BLaER1 (cell line): Measurements from ENCODE around the gene PRKN.

Source experiments
- H3K27ac ChIP-seq: shearing (Covaris generic); formaldehyde crosslinking; 2 replicates; pipeline ENCODE4 v1.8.1; 2022
- H3K27me3 ChIP-seq: shearing (Covaris generic); formaldehyde crosslinking; 2 replicates; pipeline ENCODE4 v1.8.1; 2022
- H3K36me3 ChIP-seq: shearing (Covaris generic); formaldehyde crosslinking; 2 replicates; pipeline ENCODE4 v1.8.1; 2022
- H3K4me1 ChIP-seq: shearing (Covaris generic); formaldehyde crosslinking; 2 replicates; pipeline ENCODE4 v1.8.1; 2022
- H3K4me2 ChIP-seq: shearing (Covaris generic); formaldehyde crosslinking; 2 replicates; pipeline ENCODE4 v1.8.1; 2022
- H3K4me3 ChIP-seq: shearing (Covaris generic); formaldehyde crosslinking; 2 replicates; pipeline ENCODE4 v1.8.1; 2022
- H3K9ac ChIP-seq: shearing (Covaris generic); formaldehyde crosslinking; 2 replicates; pipeline ENCODE4 v1.8.1; 2022
- H3K9me3 ChIP-seq: shearing (Covaris generic); formaldehyde crosslinking; 2 replicates; pipeline ENCODE4 v1.8.1; 2022
- H4K20me1 ChIP-seq: shearing (Covaris generic); formaldehyde crosslinking; 2 replicates; pipeline ENCODE4 v1.8.1; 2022
- Cebpa-rat ChIP-seq: shearing (Covaris generic); IDR thresholded peaks from 2 replicates; pipeline ENCODE4 v1.8.1; 2022

PRKN gene

DNA sequence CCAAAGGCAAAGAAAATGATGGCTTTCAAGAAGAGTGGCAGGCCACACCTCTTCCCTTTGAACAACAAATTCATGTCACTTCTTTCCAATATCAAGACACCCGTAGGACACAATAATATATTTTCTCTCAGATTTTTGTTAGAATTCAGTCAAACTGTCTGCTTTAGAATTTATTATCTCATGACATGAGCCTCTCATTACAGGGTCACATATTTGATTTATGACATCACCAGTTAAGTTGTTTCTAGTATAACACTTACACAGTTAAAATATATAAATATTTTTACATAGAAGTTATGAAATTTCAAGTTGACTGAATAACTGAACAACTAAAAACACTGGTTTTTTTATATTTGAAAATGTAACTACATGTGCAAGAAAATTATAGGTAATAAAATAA, 1133.2 kb downstream of the PRKN start:
- no peak for TF ChIP-seq Cebpa-rat

DNA sequence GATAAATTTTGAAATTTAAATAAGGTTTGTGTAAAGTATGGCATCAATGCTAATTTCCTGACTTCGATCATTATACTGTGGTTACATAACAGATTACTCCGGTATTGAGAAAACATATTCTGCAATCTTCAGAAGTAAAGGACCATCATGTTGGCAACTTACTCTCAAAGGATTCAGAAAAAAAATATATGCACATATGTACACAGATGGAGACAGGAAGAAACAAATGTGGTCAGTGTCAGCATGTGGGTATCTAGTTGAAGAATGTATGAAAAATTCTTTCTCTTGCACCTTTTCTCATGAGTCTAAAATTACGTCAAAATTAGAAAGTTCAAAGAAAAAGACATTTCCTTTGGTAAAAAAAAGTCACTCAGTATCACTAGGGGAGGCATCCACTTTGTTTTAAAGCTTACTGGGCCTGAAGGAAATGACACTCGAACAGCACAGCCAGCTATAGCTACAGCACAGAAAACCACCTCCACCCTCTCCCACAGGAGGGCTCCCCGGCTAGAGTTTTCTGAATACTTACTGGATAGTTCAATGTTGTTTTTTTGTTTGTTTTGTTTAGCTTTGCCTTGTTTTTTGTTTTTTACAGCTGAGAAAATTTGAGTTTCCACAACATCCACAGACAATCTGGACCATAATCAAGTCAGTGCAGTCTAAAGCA, 1136.5 kb downstream of the PRKN start:
- Histone ChIP-seq H3K4me3 (no peak overlapping the region), H3K4me1 (no peaks in the 10 kb centered on the region), H3K9me3 (no peaks in the 10 kb centered on the region), H4K20me1 (no peaks in the 10 kb centered on the region), H3K36me3 (no peaks in the 10 kb centered on the region), H3K4me2 (no peak overlapping the region), H3K27me3 (no peaks in the 10 kb centered on the region), H3K27ac (no peak overlapping the region), H3K9ac (no peak overlapping the region)
- no peak for TF ChIP-seq Cebpa-rat

More for the DNA sequence above, 1133.2 kb downstream of the PRKN start:
- Histone ChIP-seq H3K4me1 (no peaks in the 10 kb centered on the region), H4K20me1 (no peaks in the 10 kb centered on the region), H3K9ac (no peak overlapping the region), H3K4me3 (no peak overlapping the region), H3K27ac (no peak overlapping the region), H3K9me3 (no peaks in the 10 kb centered on the region), H3K36me3 (no peaks in the 10 kb centered on the region), H3K4me2 (no peak overlapping the region), H3K27me3 (no peaks in the 10 kb centered on the region)

DNA sequence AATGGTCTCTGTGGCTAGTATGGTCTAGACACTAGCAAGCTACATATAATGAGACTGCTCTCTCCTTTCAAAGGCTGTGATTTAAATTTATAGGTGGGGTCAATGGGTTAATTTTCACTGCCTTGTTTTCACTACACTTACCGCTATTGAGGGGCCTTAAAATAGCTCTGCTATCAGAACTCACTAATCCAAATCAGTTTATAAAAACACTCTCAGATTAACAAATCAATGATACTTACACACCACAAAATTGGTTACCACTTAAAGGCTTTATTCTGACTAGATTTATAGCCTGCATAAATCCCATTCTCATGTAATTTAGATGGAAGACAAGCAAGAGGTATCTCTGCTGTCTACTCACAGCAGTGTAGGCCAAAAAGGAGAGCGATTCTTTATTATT, 1140.7 kb downstream of the PRKN start:
- Histone ChIP-seq H3K9ac (no peak overlapping the region), H3K4me1 (no peaks in the 10 kb centered on the region), H4K20me1 (no peaks in the 10 kb centered on the region), H3K4me2 (no peak overlapping the region), H3K36me3 (no peaks in the 10 kb centered on the region), H3K9me3 (no peaks in the 10 kb centered on the region), H3K4me3 (no peak overlapping the region), H3K27me3 (no peaks in the 10 kb centered on the region), H3K27ac (no peak overlapping the region)
- no peak for TF ChIP-seq Cebpa-rat

DNA sequence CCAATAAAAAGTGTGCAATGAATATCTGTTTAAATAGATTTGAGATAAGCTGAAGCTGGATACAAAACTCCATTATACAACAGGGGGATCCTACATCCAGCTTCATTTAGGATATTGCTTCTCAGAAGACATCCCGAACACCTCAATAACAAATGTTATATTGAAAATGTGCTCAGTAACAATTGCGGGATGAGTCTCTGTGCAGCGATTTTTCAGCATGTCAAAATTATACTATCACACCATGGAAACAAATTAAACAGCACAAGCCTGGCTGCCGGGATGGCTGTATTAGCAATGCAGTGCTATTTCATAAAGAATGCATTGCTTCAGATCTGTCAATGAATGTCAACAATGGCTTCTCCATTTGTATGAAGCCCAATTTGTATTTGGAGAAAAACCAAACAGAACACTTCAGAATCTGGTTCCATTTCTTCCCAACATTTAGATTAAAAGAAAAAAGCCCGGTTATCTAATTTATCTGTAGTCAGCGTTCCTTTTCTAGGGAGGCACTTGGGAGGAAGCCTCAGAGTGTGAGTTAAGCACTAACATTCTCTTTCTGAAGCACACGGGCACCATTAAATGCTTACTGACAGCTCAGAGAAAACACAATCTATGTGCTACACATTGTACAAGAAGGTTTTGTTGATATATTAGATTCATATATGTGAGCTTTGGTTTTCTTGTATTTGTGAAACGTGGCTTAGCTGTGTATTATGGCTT, 1142.8 kb downstream of the PRKN start:
- Histone ChIP-seq H3K4me2 (no peak overlapping the region), H3K9me3 (no peaks in the 10 kb centered on the region), H3K27me3 (no peaks in the 10 kb centered on the region), H3K4me3 (no peak overlapping the region), H3K27ac (no peak overlapping the region), H3K4me1 (no peaks in the 10 kb centered on the region), H4K20me1 (no peaks in the 10 kb centered on the region), H3K36me3 (no peaks in the 10 kb centered on the region), H3K9ac (no peak overlapping the region)
- no peak for TF ChIP-seq Cebpa-rat

DNA sequence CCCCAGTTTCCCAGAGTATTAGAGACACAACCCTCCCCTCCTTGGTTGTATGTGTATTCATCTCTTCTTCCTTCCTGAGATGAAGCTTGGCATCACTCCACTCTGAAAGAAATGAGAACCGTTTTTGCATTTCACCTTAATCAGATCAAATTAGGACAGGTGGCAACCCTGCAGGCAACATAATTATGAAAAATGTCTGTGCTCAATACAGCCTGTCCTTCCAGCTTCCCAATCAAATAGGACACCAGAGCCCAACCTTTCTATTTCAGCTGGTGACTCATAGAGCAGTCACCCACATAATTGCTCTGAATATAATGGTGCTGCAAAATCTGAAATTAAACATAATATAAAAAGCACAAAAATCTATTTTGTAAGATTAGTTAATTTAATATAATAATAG, 1143.5 kb downstream of the PRKN start:
- Histone ChIP-seq H3K4me3 (no peak overlapping the region), H3K4me2 (no peak overlapping the region)

DNA sequence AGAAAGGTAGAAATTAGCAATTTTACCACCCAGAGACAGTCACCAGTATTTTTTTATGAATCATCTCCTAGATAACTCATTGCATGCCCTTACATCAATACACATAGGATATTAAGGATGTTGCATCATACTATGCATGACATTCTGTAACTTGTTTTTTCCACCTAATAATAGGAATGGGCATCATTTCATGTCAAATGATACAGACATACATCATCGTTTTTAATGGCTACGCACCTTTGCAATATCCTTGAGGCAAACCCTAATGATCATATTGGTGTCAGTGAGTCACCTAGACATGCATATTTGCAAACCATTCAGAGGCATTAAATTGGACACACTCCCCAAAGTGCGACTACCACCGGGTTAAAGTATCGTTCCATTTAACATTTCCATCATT, 1144.0 kb downstream of the PRKN start:
- no peak overlapping the region for H3K4me3 ChIP-seq
- no peak overlapping the region for H3K9ac ChIP-seq
- no peaks in the 10 kb centered on the region for H3K27me3 ChIP-seq
- no peak overlapping the region for H3K27ac ChIP-seq
- TF ChIP-seq Cebpa-rat = peak; percentile 11; the same call in 1 of the 2 replicates
- H3K4me2 ChIP-seq = no peak overlapping the region
- H3K36me3 ChIP-seq = no peaks in the 10 kb centered on the region
- H3K4me1 ChIP-seq = no peaks in the 10 kb centered on the region
- no peaks in the 10 kb centered on the region for H3K9me3 ChIP-seq
- H4K20me1 ChIP-seq = no peaks in the 10 kb centered on the region

More for the DNA sequence above, 1143.5 kb downstream of the PRKN start:
- TF ChIP-seq Cebpa-rat = no peak
- Histone ChIP-seq H3K27ac (no peak overlapping the region), H3K27me3 (no peaks in the 10 kb centered on the region), H4K20me1 (no peaks in the 10 kb centered on the region), H3K9ac (no peak overlapping the region), H3K36me3 (no peaks in the 10 kb centered on the region), H3K9me3 (no peaks in the 10 kb centered on the region), H3K4me1 (no peaks in the 10 kb centered on the region)

DNA sequence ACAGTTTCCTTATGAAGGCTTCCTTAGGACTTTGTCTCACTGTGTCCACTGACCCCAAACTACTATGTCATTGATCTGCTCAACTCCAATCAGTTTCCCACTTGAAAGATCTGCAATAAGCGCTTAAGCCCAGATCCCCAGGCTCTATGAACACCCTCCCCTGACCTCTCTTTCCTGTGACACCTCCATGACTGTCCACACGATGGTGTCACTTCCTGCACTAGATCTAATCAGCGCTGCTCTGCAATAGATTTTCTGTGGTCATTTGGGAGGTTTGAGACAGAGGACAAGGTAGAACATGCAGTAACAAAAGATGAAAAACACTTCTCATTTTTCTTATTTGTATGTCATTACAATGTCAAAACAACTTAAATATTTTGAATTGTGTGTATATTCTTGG, 1149.1 kb downstream of the PRKN start:
- TF ChIP-seq Cebpa-rat = no peak
- no peak overlapping the region for H3K27ac ChIP-seq
- no peak overlapping the region for H3K4me2 ChIP-seq
- no peak overlapping the region for H3K9ac ChIP-seq
- H4K20me1 ChIP-seq = no peaks in the 10 kb centered on the region
- no peaks in the 10 kb centered on the region for H3K27me3 ChIP-seq
- no peaks in the 10 kb centered on the region for H3K36me3 ChIP-seq
- H3K4me3 ChIP-seq = no peak overlapping the region
- no peaks in the 10 kb centered on the region for H3K4me1 ChIP-seq
- H3K9me3 ChIP-seq = no peaks in the 10 kb centered on the region

DNA sequence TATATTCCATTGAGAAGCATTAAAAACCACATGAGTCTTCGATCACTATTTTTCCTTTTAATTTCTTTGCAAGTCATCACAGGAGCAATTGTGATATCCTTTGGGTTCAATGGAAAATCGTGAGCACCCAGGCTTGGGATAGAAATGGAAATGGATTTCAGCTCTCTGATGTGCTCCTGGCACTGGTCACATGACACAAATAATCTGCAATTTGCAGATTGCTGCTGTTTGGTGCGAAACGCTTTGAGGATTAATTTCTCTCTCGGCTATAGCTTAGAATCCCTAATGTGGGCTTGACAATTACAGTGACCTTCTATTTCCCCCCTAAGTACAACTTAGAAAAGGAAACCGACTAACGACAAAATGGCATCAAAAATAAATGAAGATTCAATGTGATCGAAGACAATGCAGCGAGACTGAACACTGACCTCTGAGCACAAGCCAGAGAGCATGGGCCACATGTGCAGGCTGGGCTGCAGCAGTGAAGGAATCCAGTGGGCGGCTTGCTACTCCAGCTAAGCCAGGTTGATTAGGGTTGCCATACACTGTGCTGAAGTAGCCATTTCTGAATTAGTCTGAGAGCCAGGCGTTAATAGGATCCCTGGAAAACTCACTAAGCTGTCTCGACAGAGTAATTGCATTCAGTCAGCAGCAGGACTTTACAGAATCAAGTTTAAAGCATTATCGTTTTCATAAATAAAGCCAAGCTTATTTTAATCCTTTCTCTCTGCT, 1151.9 kb downstream of the PRKN start:
- Histone ChIP-seq H4K20me1 (no peaks in the 10 kb centered on the region), H3K9ac (no peak overlapping the region), H3K4me1 (no peaks in the 10 kb centered on the region), H3K9me3 (peaks cover 4% of the 10 kb centered on the region; the same call in 1 of the 2 replicates), H3K27ac (no peak overlapping the region), H3K27me3 (no peaks in the 10 kb centered on the region), H3K4me3 (no peak overlapping the region), H3K4me2 (no peak overlapping the region), H3K36me3 (no peaks in the 10 kb centered on the region)
- no peak for TF ChIP-seq Cebpa-rat

DNA sequence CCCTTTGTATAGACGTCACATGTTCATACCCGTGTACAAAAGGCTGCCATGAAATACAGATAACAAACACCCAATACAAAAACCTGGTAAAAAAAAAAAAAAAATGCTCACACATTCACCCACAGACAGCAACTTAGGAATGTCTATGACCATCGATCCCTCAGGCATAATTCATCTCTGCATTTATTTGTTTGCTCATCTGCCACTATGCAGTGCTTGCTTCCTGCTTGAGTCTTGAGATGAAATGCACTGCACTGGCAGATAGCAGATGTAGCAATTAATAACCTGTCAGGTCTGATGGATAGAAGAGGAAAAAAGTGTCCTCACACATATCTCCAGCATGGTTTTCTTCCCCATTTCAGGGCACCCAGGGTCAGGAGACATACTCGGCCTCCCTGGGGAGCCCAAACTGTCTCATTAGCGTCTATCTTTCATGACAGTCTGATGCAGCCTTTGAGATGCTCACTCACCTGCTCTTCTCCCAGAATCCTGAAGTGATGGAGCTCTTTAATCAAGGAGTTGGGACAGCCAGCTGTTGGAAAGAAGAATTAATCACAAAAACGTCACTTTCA, 1158.6 kb downstream of the PRKN start:
- H3K4me3 ChIP-seq = no peak overlapping the region
- no peak overlapping the region for H3K27ac ChIP-seq
- peaks cover 4% of the 10 kb centered on the region; the same call in 1 of the 2 replicates for H3K9me3 ChIP-seq
- no peaks in the 10 kb centered on the region for H3K36me3 ChIP-seq
- no peaks in the 10 kb centered on the region for H4K20me1 ChIP-seq
- no peak overlapping the region for H3K4me2 ChIP-seq
- no peak for TF ChIP-seq Cebpa-rat
- no peak overlapping the region for H3K9ac ChIP-seq
- H3K4me1 ChIP-seq = no peaks in the 10 kb centered on the region
- H3K27me3 ChIP-seq = no peaks in the 10 kb centered on the region

DNA sequence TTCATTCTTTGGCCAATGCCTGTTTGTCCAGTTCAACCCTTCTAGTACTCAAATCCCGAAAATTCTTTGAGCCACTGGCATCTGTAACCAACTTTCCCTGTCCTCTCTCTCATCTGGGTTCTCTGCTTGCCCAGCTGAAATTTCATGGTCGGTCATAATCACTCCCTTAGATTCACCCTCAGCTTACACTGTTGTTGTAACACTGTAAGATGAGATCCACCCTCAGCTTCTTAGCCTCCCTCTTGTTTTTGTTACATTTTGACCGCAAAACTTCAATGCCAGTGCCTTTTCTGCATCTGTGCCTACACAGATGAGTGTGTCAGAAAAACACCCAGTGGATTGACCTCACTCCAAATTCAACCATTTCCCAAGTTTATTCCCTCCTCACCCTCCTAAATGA, 1162.6 kb downstream of the PRKN start:
- Histone ChIP-seq H4K20me1 (no peaks in the 10 kb centered on the region), H3K4me2 (no peak overlapping the region), H3K27ac (no peak overlapping the region), H3K9ac (no peak overlapping the region), H3K4me3 (no peak overlapping the region), H3K27me3 (peaks cover 8% of the 10 kb centered on the region), H3K36me3 (no peaks in the 10 kb centered on the region), H3K9me3 (no peaks in the 10 kb centered on the region), H3K4me1 (no peaks in the 10 kb centered on the region)
- TF ChIP-seq Cebpa-rat = no peak
